SK-MEL-5 (cell line): ENCODE results near the gene MINDY4. TPM values are rescaled to one million over a fixed set of nuclear protein-coding genes. Genes with fewer than 3 reads are reported as not detected.

Source experiments
- DNase-seq: peaks from one replicate; pipeline ENCODE4 v3.0.0-alpha.2; 2016; ENCODE audit warnings: low read depth, low spot score
- in situ Hi-C: cut with HindIII; loops from 2 replicates; pipeline ENCODE4 v1.10.0; 2016; ENCODE audit warnings: low sequenced_read_pairs, high pct_unique_total_duplicates, low pct_unique_long_range_greater_than_20kb
- total RNA-seq: library from RNA; depleted of rRNA; stranded (reverse); fragments of >200 nt; shearing (Covaris generic); gene quantifications from 2 replicates; pipeline ENCODE4 v1.2.3, GENCODE V29; 2014

The MINDY4 gene
- total RNA-seq, 1 experiment from 2014 or later, result 5.2 TPM

DNA sequence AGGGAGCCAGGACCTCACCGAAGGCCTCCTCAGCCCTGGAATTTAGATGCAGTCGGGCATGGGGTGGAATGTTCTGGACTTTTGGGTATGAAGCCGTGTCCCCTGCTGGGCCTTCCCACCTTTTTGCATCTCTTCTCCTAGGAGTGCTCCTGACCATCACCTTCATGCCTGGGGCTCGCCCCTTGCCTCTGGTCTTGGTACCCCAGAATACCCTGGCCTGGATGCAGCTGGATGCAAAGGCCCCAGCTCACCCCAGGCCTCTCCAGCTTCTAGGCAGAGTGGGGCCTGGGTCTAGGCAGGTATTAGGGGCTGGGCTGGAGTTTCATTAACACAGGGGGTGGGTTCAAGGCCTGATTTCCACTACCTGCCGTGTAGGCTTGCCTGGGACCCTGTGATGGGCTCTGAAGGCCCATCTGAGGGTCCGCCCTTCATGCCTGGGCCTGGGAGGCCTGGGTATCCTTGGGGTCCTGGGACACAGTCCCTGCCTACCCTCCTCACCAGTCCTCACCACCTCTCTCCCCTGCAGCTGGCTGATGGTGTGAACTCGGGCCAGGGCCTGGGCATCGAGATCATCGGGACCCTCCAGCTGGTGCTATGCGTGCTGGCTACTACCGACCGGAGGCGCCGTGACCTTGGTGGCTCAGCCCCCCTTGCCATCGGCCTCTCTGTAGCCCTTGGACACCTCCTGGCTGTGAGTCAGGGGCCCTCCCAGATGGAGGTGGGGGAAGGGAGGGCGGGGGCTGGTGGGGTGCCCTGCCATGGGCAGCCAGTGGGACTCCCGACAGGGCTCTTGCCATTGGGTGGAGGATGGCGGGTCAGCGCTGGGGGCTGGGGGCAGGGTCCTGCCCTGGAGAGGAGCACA lies 150.6 kb downstream of the MINDY4 start:
- in situ Hi-C loops, result no loop called here
- no peak for DNase-seq

DNA sequence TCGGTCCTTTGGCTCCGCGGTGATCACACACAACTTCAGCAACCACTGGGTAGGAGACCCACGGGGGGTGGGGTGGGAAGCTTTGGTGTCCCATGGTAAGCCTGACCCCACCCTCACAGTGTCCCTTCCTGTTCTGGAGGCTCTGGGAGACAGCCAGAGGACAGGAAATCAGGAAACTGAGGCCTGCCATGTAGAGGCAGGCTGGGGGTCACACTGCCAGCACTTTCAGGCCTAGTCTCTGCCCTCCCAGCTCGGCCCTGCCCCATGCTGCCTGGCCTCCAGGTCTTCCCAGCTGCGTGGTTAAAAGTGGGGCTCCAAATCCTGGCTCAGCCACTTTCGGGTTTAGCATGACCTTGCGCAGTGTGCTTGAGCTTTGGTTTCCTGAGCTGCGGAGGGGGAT lies 151.4 kb downstream of the MINDY4 start:
- in situ Hi-C loops, result no loop called here
- DNase-seq, result no peak

DNA sequence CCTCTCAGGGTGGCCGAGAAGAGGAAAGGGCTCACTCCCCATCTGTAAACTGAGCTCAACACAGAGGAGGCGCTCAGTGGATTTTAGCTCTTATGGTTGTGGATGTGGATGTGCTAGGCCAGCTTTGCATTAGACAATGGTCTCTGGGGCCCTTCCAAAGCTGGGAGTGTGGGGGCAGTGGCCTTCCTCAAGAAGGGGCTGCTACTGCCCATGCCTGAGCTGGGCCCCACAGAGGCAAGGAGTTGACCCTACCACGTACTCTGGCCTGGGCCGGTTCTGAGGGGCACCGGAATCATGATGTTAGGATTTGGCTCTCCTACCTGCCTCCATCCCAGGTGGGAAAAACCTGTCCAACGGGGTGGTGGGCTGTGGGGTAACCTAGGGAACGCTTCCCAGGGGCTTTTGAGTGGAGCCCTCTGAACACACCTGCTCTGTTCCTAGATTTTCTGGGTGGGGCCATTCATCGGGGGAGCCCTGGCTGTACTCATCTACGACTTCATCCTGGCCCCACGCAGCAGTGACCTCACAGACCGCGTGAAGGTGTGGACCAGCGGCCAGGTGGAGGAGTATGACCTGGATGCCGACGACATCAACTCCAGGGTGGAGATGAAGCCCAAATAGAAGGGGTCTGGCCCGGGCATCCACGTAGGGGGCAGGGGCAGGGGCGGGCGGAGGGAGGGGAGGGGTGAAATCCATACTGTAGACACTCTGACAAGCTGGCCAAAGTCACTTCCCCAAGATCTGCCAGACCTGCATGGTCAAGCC lies 152.0 kb downstream of the MINDY4 start:
- no peak for DNase-seq
- in situ Hi-C loops, result no loop called here

DNA sequence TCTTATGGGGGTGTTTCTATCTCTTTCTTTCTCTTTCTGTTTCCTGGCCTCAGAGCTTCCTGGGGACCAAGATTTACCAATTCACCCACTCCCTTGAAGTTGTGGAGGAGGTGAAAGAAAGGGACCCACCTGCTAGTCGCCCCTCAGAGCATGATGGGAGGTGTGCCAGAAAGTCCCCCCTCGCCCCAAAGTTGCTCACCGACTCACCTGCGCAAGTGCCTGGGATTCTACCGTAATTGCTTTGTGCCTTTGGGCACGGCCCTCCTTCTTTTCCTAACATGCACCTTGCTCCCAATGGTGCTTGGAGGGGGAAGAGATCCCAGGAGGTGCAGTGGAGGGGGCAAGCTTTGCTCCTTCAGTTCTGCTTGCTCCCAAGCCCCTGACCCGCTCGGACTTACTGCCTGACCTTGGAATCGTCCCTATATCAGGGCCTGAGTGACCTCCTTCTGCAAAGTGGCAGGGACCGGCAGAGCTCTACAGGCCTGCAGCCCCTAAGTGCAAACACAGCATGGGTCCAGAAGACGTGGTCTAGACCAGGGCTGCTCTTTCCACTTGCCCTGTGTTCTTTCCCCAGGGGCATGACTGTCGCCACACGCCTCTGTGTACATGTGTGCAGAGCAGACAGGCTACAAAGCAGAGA lies 152.7 kb downstream of the MINDY4 start:
- no peak for DNase-seq
- in situ Hi-C loops, result no loop called here

DNA sequence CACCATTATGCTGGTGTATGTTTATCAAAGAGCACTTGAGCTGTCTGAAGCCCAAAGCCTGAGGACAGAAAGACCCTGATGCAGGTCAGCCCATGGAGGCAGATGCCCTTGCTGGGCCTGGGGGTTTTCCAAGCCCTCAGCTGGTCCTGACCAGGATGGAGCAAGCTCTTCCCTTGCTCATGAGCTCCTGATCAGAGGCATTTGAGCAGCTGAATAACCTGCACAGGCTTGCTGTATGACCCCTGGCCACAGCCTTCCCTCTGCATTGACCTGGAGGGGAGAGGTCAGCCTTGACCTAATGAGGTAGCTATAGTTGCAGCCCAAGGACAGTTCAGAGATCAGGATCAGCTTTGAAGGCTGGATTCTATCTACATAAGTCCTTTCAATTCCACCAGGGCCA lies 153.4 kb downstream of the MINDY4 start:
- DNase-seq, result no peak
- in situ Hi-C loops, result no loop called here

DNA sequence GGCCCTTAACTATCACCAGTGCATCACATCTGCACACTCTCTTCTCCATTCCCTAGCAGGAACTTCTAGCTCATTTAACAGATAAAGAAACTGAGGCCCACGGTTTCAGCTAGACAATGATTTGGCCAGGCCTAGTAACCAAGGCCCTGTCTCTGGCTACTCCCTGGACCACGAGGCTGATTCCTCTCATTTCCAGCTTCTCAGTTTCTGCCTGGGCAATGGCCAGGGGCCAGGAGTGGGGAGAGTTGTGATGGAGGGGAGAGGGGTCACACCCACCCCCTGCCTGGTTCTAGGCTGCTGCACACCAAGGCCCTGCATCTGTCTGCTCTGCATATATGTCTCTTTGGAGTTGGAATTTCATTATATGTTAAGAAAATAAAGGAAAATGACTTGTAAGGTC lies 153.9 kb downstream of the MINDY4 start:
- DNase-seq, result no peak
- in situ Hi-C loops, result no loop called here

DNA sequence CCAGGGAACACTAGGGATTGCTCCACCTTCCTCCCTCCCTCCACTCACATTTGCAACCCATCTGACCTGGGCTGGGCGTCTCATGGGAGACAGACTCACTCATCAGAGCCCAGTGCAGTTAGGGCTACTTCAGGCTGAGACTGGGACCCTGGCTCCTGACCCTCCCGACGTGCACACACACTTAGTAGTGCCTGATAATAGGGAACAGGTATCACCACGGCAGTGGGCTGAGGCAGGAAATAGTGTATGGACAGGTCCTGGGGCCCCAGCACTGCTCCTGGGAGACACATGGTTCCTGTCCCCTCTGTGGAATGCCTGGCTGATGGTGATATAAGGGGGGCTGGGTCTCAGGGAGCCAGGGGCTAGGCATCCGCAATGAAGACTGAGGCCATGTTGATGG lies 154.7 kb downstream of the MINDY4 start:
- DNase-seq, result no peak
- in situ Hi-C loops, result no loop called here

DNA sequence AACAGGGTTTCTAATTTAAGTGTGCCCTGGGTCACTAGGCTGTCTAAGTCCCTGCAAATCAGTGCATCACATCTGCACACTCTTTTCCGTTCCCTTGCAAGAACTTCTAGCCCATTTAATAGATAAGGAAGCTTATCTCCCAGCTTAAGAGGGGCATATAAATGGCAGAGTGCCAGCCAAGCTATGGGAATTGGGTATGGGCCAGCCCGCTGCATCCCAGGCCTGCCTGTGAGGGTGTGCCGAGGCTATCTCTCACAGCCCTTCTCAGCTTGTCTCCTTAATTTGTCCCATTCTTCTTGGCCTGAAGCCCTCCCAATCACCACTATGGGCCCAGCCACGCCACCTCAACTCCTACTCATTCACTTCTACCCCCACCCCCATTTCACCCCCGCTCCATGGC lies 155.1 kb downstream of the MINDY4 start:
- no peak for DNase-seq
- in situ Hi-C loops, result no loop called here

DNA sequence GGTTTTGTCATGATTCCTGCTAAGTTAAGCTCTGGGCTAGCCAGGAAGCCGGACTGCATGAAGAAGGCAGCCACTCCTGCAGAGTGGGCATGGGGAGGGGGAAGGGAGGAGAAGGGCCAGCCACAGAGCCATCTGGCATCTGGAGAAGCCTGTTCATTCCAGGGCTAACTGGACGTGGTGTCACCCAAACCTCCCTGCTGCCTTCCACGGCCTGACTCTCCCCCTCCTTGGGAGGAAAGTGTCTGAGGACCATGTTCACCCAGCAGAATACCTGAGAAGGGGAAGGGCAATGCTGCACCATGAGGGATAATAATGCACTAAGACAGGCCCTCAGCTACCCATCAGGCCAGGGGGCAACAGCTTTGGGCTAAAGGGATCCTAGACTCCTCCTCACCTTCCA lies 155.8 kb downstream of the MINDY4 start:
- no peak for DNase-seq
- in situ Hi-C loops, result no loop called here

DNA sequence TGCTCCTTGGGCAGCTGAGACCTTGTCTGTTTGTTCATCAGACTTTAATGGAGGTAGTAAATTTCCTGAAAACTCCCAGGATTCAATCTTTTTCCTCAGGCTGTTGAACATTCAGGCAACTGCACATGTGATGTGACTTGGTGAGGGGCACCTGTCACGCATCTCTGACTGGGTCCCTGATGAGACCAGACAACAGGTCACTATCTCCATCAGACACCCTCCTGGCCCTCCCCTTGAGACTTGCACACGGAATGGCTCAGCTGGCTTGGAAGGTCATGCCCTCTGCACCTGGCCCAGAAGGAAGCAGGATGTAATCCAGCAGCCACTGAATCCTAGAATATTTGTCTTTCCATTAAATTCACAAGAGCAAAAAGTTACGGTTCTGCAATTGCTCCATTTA lies 156.3 kb downstream of the MINDY4 start:
- DNase-seq, result no peak
- in situ Hi-C loops, result no loop called here

DNA sequence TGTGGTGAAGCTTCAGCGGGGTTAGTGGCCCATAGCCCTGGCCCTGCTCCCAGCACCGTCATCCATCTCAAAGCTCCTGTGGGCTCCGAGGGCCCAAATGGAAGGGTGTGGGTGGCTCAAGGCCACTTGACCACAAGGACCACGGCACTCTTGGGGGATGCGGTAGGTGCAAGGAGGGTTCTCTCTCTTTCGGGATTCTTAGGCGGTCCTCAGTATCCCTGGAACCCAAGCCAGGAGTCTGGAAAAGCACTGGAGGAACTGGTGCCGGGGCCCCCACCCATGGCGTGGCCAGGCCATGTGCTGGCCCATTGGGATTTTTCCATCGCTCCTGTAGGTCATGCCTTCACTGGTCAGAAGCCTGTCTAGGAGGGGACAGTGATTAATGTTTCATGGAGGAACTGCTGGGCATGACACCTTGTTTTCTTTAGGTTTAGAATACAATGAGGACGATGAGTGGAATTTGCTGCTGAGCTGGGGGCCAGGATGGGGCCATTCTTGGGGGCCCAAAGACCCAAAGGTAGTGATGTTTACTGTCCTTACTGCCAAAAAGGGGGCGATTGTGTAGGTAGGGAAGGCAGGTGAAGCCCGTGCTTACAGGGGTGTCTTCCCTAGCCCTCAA lies 157.1 kb downstream of the MINDY4 start:
- no peak for DNase-seq
- in situ Hi-C loops, result no loop called here

DNA sequence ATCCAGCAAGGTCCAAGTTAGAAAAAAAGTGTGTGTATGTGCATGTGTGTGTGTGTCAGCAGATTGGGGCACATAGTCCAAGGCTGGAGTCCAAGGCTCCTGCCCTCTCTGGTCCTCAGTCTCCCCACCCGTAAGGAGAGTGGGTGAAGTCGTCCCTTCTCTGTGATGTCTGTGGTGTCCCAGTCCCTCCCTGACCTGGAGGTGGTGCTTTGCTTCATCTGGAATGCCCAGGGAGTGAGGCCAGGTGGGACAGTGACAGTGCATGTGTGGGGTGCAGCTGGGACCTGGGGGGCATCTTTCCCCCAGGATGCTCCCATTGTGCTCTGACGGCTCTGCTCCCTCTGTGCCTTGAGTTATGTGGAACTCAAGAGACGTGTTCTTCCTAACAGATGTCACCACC lies 158.5 kb downstream of the MINDY4 start:
- DNase-seq, result no peak
- in situ Hi-C loops, result no loop called here

DNA sequence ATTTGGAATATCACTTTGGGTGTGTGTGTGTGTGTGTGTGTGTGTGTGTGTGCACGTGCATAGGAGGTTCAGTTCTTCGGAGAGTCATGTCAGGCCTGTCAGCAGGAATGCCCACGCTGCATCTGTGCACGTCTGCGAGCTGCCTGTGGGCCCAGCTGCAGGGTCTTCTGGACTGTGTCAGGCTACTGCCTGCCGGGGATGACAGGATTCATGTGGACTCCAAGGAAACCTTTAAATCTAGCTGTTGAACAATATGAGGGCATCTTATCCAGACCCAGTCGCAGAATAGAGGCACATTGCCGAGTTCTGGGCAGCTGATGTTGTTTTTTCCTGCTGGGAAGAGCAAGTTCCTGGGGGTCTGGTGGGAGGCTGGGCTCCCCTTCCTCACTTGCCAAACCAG lies 159.4 kb downstream of the MINDY4 start:
- in situ Hi-C loops, result no loop called here
- DNase-seq, result no peak

DNA sequence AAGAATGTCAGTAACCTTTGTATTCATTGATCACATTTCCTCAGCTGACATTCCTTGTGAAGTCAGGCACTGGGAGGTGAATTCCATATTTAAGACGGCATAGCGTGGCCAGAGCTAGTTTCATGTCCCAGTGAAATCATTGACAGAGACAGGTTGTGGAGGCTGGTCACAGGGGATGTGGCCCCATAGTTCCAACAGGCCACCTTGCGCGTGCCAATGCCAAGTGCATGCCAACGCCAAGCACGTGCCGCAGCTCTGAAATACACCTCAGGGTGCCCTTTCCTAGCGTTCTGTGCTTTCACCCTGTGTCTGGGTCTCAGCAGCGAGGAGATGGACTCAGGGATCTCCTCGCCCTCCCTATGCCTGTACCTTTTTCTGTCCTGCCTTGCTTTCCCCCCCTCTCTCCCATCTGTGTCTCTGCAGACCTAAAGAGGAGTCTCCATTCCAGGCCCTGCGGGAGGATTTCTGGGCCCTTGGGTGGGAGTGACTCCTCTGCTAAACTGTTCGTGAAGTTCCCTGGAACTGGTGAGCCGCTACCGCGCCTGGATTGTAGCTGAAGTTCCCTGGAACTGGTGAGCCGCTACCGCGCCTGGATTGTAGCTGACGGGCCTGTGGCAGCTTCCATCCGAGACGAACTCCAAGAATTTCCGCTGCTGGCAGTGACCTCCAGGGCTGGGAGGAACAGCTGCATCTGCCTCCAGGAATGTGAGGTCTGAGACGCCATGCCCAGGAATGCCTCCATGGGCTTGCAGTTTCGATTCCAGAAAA lies 160.1 kb downstream of the MINDY4 start:
- DNase-seq, result no peak
- in situ Hi-C loops, result no loop called here

DNA sequence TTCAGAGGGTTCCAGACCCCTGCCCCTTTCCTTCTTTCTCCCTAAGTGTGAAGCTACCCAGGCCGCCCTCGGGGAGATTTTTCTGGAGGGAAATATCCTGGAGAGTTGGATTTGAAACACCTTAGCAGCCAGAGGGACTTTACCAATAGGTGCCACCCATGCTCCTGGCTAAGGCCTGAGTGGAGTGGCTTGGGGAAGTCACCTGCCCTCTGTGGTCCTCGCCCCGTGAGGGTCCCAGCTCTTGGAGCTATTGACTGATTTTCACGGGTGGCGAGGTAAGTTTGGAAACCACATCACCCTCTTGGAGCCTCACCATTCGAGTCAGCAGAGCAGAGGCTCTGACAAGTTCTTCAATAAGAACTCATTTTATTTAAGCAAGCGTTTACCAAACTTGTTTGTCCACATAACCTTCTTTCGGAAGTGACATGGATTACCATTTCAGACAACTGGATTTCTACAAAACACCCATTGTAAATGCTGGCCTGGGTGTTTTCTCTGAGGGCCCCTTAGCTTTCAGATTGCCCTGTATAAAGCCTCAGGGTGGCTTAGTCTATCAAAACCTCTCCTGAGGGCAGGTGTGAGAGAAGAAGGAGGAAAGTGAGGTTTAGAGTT lies 160.8 kb downstream of the MINDY4 start:
- DNase-seq, result no peak
- in situ Hi-C loops, result no loop called here

DNA sequence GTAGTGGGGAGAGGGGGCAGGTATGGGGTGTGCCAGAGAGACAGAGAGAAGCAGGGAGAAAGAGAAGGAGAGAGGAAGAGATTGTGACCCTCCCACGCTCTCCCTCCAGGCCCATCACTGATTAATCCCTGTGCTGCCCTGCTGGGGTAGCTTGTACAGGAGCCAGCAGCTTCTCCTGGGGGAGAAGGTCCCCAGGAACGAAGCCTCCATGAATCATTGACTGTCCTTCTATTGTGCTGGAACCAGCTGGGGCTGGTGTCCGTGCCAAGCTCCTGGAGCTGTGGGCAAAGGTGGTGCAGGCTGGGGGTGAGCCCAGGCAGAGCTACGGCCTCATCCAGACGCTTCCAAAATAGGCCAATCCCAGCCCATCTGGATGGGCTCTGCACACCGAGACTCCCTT lies 161.3 kb downstream of the MINDY4 start:
- no peak for DNase-seq
- in situ Hi-C loops, result no loop called here
